ENCODE results near the gene PEBP1.

- TF ChIP-seq CTCF (IDR thresholded peaks at IDR 0.05) = no peak
- TF ChIP-seq POLR2A (IDR thresholded peaks at IDR 0.05) = no peak
Observed at GRCh38 chr12:118098401-118098800, 37.5 kb upstream of the PEBP1 start.
